Measurements from ENCODE around the gene PIK3R6.
"Not testable (repeated sequence)": the region's sequence is repeated elsewhere in the genome, so short reads cannot be mapped to it uniquely, and the experiment has no call there.

Gene PIK3R6

GRCh38 chr17:8823279-8823678 is 44.2 kb downstream of the PIK3R6 start:
- DNase-seq = no peak

GRCh38 chr17:8822401-8823035 is 45.0 kb downstream of the PIK3R6 start:
- no peak for DNase-seq

GRCh38 chr17:8821446-8822105 is 45.9 kb downstream of the PIK3R6 start:
- DNase-seq = no peak

GRCh38 chr17:8820311-8821010 is 47.0 kb downstream of the PIK3R6 start:
- DNase-seq = no peak

GRCh38 chr17:8818654-8819330 is 48.7 kb downstream of the PIK3R6 start:
- DNase-seq = no peak

GRCh38 chr17:8818047-8818446 is 49.4 kb downstream of the PIK3R6 start:
- DNase-seq = no peak

- no peak for DNase-seq
Measured at GRCh38 chr17:8806926-8807550, 60.4 kb downstream of the PIK3R6 start.

GRCh38 chr17:8806253-8806925 is 61.1 kb downstream of the PIK3R6 start:
- DNase-seq = no peak

GRCh38 chr17:8805396-8805795 is 62.1 kb downstream of the PIK3R6 start:
- not testable (repeated sequence) for DNase-seq

- no peak for DNase-seq
Measured at GRCh38 chr17:8803531-8804420, 63.7 kb downstream of the PIK3R6 start.

- DNase-seq = no peak
Measured at GRCh38 chr17:8801135-8801840, 66.2 kb downstream of the PIK3R6 start.

GRCh38 chr17:8800656-8801055 is 66.8 kb downstream of the PIK3R6 start:
- no peak for DNase-seq

- DNase-seq = no peak
Measured at GRCh38 chr17:8799570-8800212, 67.8 kb downstream of the PIK3R6 start.

- DNase-seq = no peak
Measured at GRCh38 chr17:8798846-8799569, 68.5 kb downstream of the PIK3R6 start, which contains the start of gene MFSD6L. TSS of gene MFSD6L (minus strand) at chr17:8799365. CDS start at chr17:8799120, 245 bp downstream.

GRCh38 chr17:8798176-8798845 is 69.2 kb downstream of the PIK3R6 start:
- no peak for DNase-seq

GRCh38 chr17:8797621-8798175 is 69.8 kb downstream of the PIK3R6 start:
- no peak for DNase-seq

- no peak for DNase-seq
Measured at GRCh38 chr17:8794636-8795035, 72.8 kb downstream of the PIK3R6 start.

GRCh38 chr17:8793649-8794048 is 73.8 kb downstream of the PIK3R6 start:
- DNase-seq = no peak

Data from activated CD4-positive, alpha-beta T cell treated with anti-CD3 and anti-CD28 coated beads, Interleukin-2, amount 50 U/mL, for 48 hours (primary cell).